CD14-positive monocyte (primary cell): ENCODE results near the gene DISP1. TPM values are rescaled to one million over a fixed set of nuclear protein-coding genes. Genes with fewer than 3 reads are reported as not detected.

ENCODE experiments used
- DNase-seq, 3 donors: peaks; one replicate each; pipeline ENCODE4 v3.0.0-alpha.2; 2011 to 2022
- H2AFZ ChIP-seq: 2 replicates; pipeline ENCODE4 v1.6.0; 2012; ENCODE audit warnings: mild to moderate bottlenecking, low read depth, low read length, inconsistent platforms; ENCODE audit not compliant: insufficient read depth, poor library complexity, severe bottlenecking
- H3K27ac ChIP-seq, 2 donors: 1 replicate in 1 of 2; 2 replicates in 1 of 2; pipeline ENCODE4 v1.5.1; 2012 to 2013; ENCODE audit warnings: low read length in 2 of 2, control low read depth in 1 of 2, inconsistent platforms in 1 of 2, low read depth in 1 of 2, mild to moderate bottlenecking in 1 of 2
- H3K27me3 ChIP-seq, 2 donors: one replicate each; pipeline versions ENCODE4 v1.6.0 to v1.6.1; 2011 to 2013; ENCODE audit warnings: low read length in 2 of 2; ENCODE audit not compliant: control insufficient read depth in 2 of 2, insufficient read depth in 2 of 2
- H3K36me3 ChIP-seq, 2 donors: replicated peaks in 1 of 2; 1 replicate in 1 of 2; 2 replicates in 1 of 2; pipeline versions ENCODE4 v1.5.1 to v1.6.1; 2012 to 2013; ENCODE audit warnings: low read length in 2 of 2, control low read depth in 1 of 2, inconsistent platforms in 1 of 2, mild to moderate bottlenecking in 1 of 2; ENCODE audit not compliant: insufficient read depth in 2 of 2, control insufficient read depth in 1 of 2
- H3K4me1 ChIP-seq, 2 donors: 1 replicate in 1 of 2; 2 replicates in 1 of 2; pipeline versions ENCODE4 v1.5.1 to v1.6.1; 2012 to 2013; ENCODE audit warnings: low read length in 2 of 2, control low read depth in 1 of 2, inconsistent platforms in 1 of 2, mild to moderate bottlenecking in 1 of 2, moderate library complexity in 1 of 2; ENCODE audit not compliant: insufficient read depth in 2 of 2, control insufficient read depth in 1 of 2
- H3K4me2 ChIP-seq: replicated peaks from 2 replicates; pipeline ENCODE3; 2012; ENCODE audit warnings: low read length, moderate library complexity, mild to moderate bottlenecking; ENCODE audit not compliant: poor library complexity, severe bottlenecking; ENCODE audit errors: extremely low read depth
- H3K4me3 ChIP-seq, 3 experiments: fragments of 200-600 bp in 1 of 3; sonication (generic) in 1 of 3; replicated peaks in 1 of 3; 1 replicate in 2 of 3; 2 replicates in 1 of 3; pipeline ENCODE4 v1.5.1; 2011 to 2013; ENCODE audit warnings: low read length in 3 of 3, mild to moderate bottlenecking in 3 of 3, control low read depth in 2 of 3, low read depth in 2 of 3, inconsistent platforms in 1 of 3, moderate library complexity in 1 of 3
- H3K79me2 ChIP-seq: 2 replicates; pipeline ENCODE4 v1.6.0; 2012; ENCODE audit warnings: mild to moderate bottlenecking, control low read depth, inconsistent platforms, low read length, moderate library complexity; ENCODE audit not compliant: insufficient read depth
- H3K9ac ChIP-seq: 2 replicates; pipeline ENCODE4 v1.6.0; 2017; ENCODE audit warnings: low read length, mild to moderate bottlenecking; ENCODE audit not compliant: insufficient read depth, poor library complexity, severe bottlenecking
- H3K9me3 ChIP-seq, 2 donors: replicated peaks in 1 of 2; 1 replicate in 1 of 2; 2 replicates in 1 of 2; pipeline versions ENCODE4 v1.5.1 to v1.6.1; 2012 to 2013; ENCODE audit warnings: low read length in 2 of 2, control low read depth in 1 of 2; ENCODE audit not compliant: control insufficient read depth in 1 of 2, insufficient read depth in 1 of 2
- H4K20me1 ChIP-seq: 2 replicates; pipeline ENCODE4 v1.6.0; 2012; ENCODE audit warnings: mild to moderate bottlenecking, low read length, control low read depth, moderate library complexity; ENCODE audit not compliant: insufficient read depth
- H3K27ac Mint-ChIP-seq, 7 donors: one replicate each; pipeline ENCODE4 v1.8.0; 2020; ENCODE audit warnings: mild to moderate bottlenecking in 7 of 7, mixed read lengths in 7 of 7, moderate library complexity in 6 of 7, inconsistent platforms in 2 of 7
- H3K27me3 Mint-ChIP-seq, 3 donors: one replicate each; pipeline ENCODE4 v1.8.0; 2021 to 2022; ENCODE audit warnings: low read depth in 3 of 3, mild to moderate bottlenecking in 3 of 3, mixed read lengths in 3 of 3, moderate library complexity in 3 of 3, inconsistent platforms in 1 of 3
- H3K36me3 Mint-ChIP-seq, 2 donors: one replicate each; pipeline ENCODE4 v1.8.0; 2020; ENCODE audit warnings: mixed read lengths in 2 of 2, inconsistent platforms in 1 of 2, mild to moderate bottlenecking in 1 of 2
- H3K4me1 Mint-ChIP-seq: one replicate; pipeline ENCODE4 v1.8.0; 2020; ENCODE audit warnings: mild to moderate bottlenecking, mixed read lengths
- H3K4me3 Mint-ChIP-seq, 2 donors: one replicate each; pipeline ENCODE4 v1.8.0; 2020; ENCODE audit warnings: mild to moderate bottlenecking in 2 of 2, mixed read lengths in 2 of 2, moderate library complexity in 1 of 2
- H3K9me3 Mint-ChIP-seq, 7 donors: one replicate each; pipeline ENCODE4 v1.8.0; 2020 to 2022; ENCODE audit warnings: mixed read lengths in 7 of 7, mild to moderate bottlenecking in 6 of 7, moderate library complexity in 6 of 7, inconsistent platforms in 2 of 7
- CTCF ChIP-seq: fragments of 200-600 bp; IDR thresholded peaks from one replicate; pipeline ENCODE4 v1.8.0; 2022; ENCODE audit warnings: antibody characterized with exemption, mild to moderate bottlenecking
- WGBS: methylation state at CpG from one replicate; pipeline ENCODE4 v1.1.5; 2013; ENCODE audit warnings: missing lambda C conversion rate; ENCODE audit not compliant: insufficient coverage; 5-methylcytosine and 5-hydroxymethylcytosine counted together
- intact Hi-C, 2 donors: fragments of 100-400 bp; cut with micrococcal nuclease; formaldehyde crosslinking; loops; one replicate each; pipeline versions ENCODE4 v1.15.0 to v1.15.1; 2023
- polyA plus RNA-seq, 3 donors: library from polyadenylated mRNA; depleted of rRNA in 1 of 3; unstranded in 2 of 3; stranded (reverse) in 1 of 3; fragments of 300-500 nt in 2 of 3; fragments of >200 nt in 1 of 3; fragmentation: Illumina TruSeq in 2 of 3; gene quantifications; 1 replicate in 2 of 3; 2 replicates in 1 of 3; pipeline ENCODE4 v1.2.3, GENCODE V29; 2012 to 2021

The DISP1 gene
- polyA plus RNA-seq, 3 donors, result 0.34 to 2.1 (median 0.61) TPM

- H3K4me2 ChIP-seq, result no peak overlapping the region
- H3K9ac ChIP-seq, result no peak overlapping the region
- H3K36me3 ChIP-seq, result no peaks in the 10 kb centered on the region
- no peaks in the 10 kb centered on the region for H3K27me3 Mint-ChIP-seq
- H3K36me3 Mint-ChIP-seq, result no peaks in the 10 kb centered on the region
- no peak for TF ChIP-seq CTCF
- WGBS, result no CpG with 5 or more reads among the region's 3 CpGs
- H4K20me1 ChIP-seq, result no peaks in the 10 kb centered on the region
- H3K9me3 ChIP-seq, result no peaks in the 10 kb centered on the region
- no peak overlapping the region for H3K27ac ChIP-seq
- H3K4me1 ChIP-seq, result no peaks in the 10 kb centered on the region
- no peak overlapping the region for H2AFZ ChIP-seq
- no peak overlapping the region for H3K4me3 Mint-ChIP-seq
- no peaks in the 10 kb centered on the region for H3K4me1 Mint-ChIP-seq
- H3K79me2 ChIP-seq, result no peaks in the 10 kb centered on the region
- intact Hi-C loops, result no loop called here
- no peak overlapping the region for H3K27ac Mint-ChIP-seq
- no peak for DNase-seq
- H3K9me3 Mint-ChIP-seq, result no peaks in the 10 kb centered on the region
- no peak overlapping the region for H3K4me3 ChIP-seq
- no peaks in the 10 kb centered on the region for H3K27me3 ChIP-seq
Measured at GRCh38 chr1:222824641-222825040, 9.8 kb downstream of the DISP1 start.

DNA sequence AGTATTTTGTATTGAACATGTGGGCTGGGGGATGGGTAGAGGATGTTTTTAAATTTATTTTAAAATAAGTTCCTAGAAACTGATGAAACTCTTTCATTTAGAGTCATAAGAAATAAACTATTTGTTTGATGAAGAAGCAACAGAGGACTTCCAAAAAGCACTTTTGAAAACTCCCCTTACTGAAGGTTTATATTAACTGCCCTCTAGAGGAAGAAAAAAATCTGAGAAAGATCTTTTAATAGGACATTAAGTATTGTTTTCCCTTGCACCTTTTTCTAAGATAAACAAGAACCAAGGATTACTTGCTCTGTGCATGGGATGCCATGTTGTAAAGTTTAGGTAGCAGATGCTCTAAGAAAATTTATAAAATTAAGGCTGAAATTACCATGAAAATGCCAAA lies 14.1 kb downstream of the DISP1 start:
- Histone ChIP-seq H4K20me1 (no peaks in the 10 kb centered on the region), H3K4me3 (no peak overlapping the region), H3K79me2 (no peaks in the 10 kb centered on the region), H3K27me3 (no peaks in the 10 kb centered on the region), H3K9ac (no peak overlapping the region), H3K27ac (no peak overlapping the region), H3K9me3 (no peaks in the 10 kb centered on the region), H3K4me2 (no peak overlapping the region), H3K4me1 (no peaks in the 10 kb centered on the region), H2AFZ (no peak overlapping the region), H3K36me3 (no peaks in the 10 kb centered on the region)
- H3K9me3 Mint-ChIP-seq, result no peaks in the 10 kb centered on the region
- H3K36me3 Mint-ChIP-seq, result no peaks in the 10 kb centered on the region
- no peaks in the 10 kb centered on the region for H3K4me1 Mint-ChIP-seq
- intact Hi-C loops, result no loop called here
- no peak overlapping the region for H3K27ac Mint-ChIP-seq
- TF ChIP-seq CTCF, result no peak
- H3K4me3 Mint-ChIP-seq, result no peak overlapping the region
- no peaks in the 10 kb centered on the region for H3K27me3 Mint-ChIP-seq
- no peak for DNase-seq
